Ishikawa (cell line): ENCODE results near the gene SUN1.

Experiments
- CEBPB ChIP-seq: IDR thresholded peaks from 2 replicates; pipeline ENCODE4 v1.6.1; 2012
- CREB1 ChIP-seq: IDR thresholded peaks from 2 replicates; pipeline ENCODE4 v1.6.1; 2012; ENCODE audit warnings: low read depth
- EGR1 ChIP-seq: IDR thresholded peaks from 2 replicates; pipeline ENCODE4 v1.6.1; 2012
- EP300 ChIP-seq: IDR thresholded peaks from 2 replicates; pipeline ENCODE4 v1.6.1; 2012; ENCODE audit warnings: borderline replicate concordance
- FOXM1 ChIP-seq: IDR thresholded peaks from 2 replicates; pipeline ENCODE4 v1.6.1; 2012; ENCODE audit warnings: low read depth, borderline replicate concordance
- NFIC ChIP-seq: IDR thresholded peaks from 2 replicates; pipeline ENCODE4 v1.6.1; 2012
- RAD21 ChIP-seq: IDR thresholded peaks from 2 replicates; pipeline ENCODE4 v1.6.1; 2012; ENCODE audit warnings: low read depth
- TAF1 ChIP-seq: IDR thresholded peaks from 2 replicates; pipeline ENCODE4 v1.6.1; 2012; ENCODE audit warnings: low read depth, mild to moderate bottlenecking
- TCF12 ChIP-seq: IDR thresholded peaks from 2 replicates; pipeline ENCODE4 v1.6.1; 2012; ENCODE audit warnings: low read depth
- TEAD4 ChIP-seq: IDR thresholded peaks from 2 replicates; pipeline ENCODE4 v1.6.1; 2012
- YY1 ChIP-seq: IDR thresholded peaks from 2 replicates; pipeline ENCODE4 v1.6.1; 2012; ENCODE audit warnings: low read depth
- TF ChIP-seq, protein P1 (sequence below): IDR thresholded peaks from 2 replicates; pipeline ENCODE4 v1.6.1; 2012
- TF ChIP-seq, protein P2 (sequence below): IDR thresholded peaks from 2 replicates; pipeline ENCODE4 v1.6.1; 2012
- TF ChIP-seq, protein P3 (sequence below): IDR thresholded peaks from 2 replicates; pipeline ENCODE4 v1.6.1; 2012; ENCODE audit warnings: low read depth, mild to moderate bottlenecking

SUN1 gene

DNA sequence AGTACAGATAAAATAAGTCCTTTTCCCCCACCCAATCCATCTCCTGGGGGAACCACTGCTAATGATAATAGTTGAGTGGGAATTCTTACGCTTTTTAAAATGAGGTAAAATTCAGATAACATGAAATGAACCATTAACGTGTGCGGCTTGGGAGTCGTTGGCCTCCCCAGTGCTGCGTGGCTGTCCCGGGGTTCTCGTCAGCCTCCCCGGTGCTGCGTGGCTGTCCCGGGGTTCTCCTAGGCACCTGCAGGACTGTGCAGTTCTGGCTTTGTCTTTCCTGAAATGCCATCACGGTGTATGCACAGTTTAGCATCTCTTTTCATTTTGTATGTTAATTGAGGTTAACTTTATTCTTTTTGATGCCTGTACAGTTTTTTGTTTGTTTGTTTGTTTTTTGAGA is 13.5 kb downstream of the SUN1 start:
- TF ChIP-seq TEAD4: no peak
- TF ChIP-seq EP300: no peak
- TF ChIP-seq RAD21: no peak
- TF ChIP-seq, protein P1, sequence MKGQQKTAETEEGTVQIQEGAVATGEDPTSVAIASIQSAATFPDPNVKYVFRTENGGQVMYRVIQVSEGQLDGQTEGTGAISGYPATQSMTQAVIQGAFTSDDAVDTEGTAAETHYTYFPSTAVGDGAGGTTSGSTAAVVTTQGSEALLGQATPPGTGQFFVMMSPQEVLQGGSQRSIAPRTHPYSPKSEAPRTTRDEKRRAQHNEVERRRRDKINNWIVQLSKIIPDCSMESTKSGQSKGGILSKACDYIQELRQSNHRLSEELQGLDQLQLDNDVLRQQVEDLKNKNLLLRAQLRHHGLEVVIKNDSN: no peak
- TF ChIP-seq, protein P2, sequence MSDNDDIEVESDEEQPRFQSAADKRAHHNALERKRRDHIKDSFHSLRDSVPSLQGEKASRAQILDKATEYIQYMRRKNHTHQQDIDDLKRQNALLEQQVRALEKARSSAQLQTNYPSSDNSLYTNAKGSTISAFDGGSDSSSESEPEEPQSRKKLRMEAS: no peak
- TF ChIP-seq NFIC: no peak
- no peak for TF ChIP-seq FOXM1
- no peak for TF ChIP-seq TCF12
- TF ChIP-seq, protein P3, sequence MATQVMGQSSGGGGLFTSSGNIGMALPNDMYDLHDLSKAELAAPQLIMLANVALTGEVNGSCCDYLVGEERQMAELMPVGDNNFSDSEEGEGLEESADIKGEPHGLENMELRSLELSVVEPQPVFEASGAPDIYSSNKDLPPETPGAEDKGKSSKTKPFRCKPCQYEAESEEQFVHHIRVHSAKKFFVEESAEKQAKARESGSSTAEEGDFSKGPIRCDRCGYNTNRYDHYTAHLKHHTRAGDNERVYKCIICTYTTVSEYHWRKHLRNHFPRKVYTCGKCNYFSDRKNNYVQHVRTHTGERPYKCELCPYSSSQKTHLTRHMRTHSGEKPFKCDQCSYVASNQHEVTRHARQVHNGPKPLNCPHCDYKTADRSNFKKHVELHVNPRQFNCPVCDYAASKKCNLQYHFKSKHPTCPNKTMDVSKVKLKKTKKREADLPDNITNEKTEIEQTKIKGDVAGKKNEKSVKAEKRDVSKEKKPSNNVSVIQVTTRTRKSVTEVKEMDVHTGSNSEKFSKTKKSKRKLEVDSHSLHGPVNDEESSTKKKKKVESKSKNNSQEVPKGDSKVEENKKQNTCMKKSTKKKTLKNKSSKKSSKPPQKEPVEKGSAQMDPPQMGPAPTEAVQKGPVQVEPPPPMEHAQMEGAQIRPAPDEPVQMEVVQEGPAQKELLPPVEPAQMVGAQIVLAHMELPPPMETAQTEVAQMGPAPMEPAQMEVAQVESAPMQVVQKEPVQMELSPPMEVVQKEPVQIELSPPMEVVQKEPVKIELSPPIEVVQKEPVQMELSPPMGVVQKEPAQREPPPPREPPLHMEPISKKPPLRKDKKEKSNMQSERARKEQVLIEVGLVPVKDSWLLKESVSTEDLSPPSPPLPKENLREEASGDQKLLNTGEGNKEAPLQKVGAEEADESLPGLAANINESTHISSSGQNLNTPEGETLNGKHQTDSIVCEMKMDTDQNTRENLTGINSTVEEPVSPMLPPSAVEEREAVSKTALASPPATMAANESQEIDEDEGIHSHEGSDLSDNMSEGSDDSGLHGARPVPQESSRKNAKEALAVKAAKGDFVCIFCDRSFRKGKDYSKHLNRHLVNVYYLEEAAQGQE: no peak
- no peak for TF ChIP-seq CREB1

DNA sequence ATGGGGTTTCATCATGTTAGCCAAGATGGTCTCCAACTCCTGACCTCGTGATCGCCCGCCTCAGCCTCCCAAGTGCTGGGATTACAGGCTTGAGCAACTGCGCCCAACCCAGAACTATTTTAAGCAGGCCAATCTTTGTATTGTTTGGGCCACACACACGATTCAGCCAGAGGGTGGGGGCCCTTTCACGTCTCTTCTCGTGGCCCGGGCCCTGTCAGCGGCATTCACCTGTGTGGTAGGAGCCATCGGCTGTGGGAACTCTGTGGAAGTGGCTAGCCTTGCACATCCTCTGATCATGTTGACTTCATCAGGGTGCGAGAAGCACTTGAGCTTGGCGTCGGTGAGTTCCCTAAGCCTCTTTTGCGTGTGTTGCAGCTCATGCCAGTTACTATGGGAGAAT is 16.9 kb downstream of the SUN1 start:
- TF ChIP-seq TAF1 (no peak), TEAD4 (no peak), CEBPB (no peak), TCF12 (no peak), NFIC (no peak), CREB1 (no peak), FOXM1 (no peak), RAD21 (no peak), EGR1 (no peak), EP300 (no peak)
- TF ChIP-seq, protein P3: no peak
- TF ChIP-seq, protein P2: no peak
- TF ChIP-seq, protein P1: no peak

DNA sequence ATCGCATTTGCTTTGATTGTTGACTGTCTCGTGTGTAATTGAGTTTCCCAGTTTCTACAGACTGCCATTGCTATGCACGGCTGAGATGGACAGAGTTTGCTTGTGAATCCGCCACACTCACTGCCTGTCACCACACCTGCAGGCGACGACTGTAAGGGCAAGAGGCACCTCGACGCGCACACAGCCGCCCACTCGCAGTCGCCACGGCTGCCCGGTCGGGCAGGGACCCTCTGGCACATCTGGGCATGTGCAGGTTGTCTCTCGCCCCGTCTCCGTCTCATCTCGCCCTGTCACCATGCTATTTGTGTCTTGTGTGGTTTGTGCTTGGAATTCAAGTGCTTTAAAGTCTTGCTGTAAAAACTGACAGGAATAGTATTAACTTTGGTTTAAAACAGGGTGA is 17.5 kb downstream of the SUN1 start:
- TF ChIP-seq EP300 (no peak), CREB1 (no peak), TEAD4 (no peak), CEBPB (no peak), TAF1 (no peak)
- TF ChIP-seq, protein P1: no peak
- TF ChIP-seq, protein P3: no peak

DNA sequence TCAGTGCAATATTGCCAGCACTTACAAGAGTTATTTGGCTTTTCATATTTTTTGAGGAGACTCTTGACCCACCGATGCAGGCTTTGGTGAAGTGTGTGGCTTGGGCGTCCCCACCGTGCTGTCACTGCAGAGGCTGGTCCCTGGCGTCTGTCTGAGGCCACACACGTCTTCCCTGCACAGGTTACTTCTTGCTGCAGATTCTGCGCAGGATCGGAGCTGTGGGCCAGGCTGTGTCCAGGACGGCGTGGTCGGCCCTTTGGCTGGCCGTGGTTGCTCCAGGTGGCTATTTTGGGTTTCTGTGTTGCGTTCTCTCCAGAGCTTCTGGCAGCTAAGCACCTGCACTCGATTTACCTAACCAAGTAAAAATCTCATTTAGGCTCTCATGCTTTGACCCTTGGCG is 18.9 kb downstream of the SUN1 start:
- TF ChIP-seq NFIC: no peak
- no peak for TF ChIP-seq EGR1
- TF ChIP-seq YY1: no peak
- TF ChIP-seq CREB1: no peak
- TF ChIP-seq TEAD4: no peak
- TF ChIP-seq RAD21: no peak
- TF ChIP-seq, protein P3: no peak
- TF ChIP-seq TAF1: no peak
- TF ChIP-seq EP300: no peak
- TF ChIP-seq, protein P1: no peak
